ENCODE measurements around the gene SIVA1. TPM values are rescaled to one million over a fixed set of nuclear protein-coding genes. Genes with fewer than 3 reads are reported as not detected.

Gene SIVA1
- total RNA-seq, 2 donors from 2014 or later: 218 to 320 TPM

- Histone ChIP-seq H3K36me3 (peaks cover 22% of the 10 kb centered on the region), H3K4me3 (peak overlapping the region; percentile 84), H3K27ac (peak overlapping the region; percentile 84), H3K27me3 (replicated peaks; ENCODE audit: insufficient read depth) (no peaks in the 10 kb centered on the region), H3K4me1 (ENCODE audit: control insufficient read depth in 1 of 2, low read depth in 2 of 2) (peaks cover 26 to 54% of the 10 kb centered on the region in 2 donors), H3K9me3 (no peaks in the 10 kb centered on the region)
- no peak for TF ChIP-seq CTCF (IDR thresholded peaks at IDR 0.05)
- DNase-seq (ENCODE audit: low spot score): no peak
- ATAC-seq (ENCODE audit: insufficient number of reproducible peaks, low FRiP score, low read depth): no peak
These were observed 723 bp downstream of the SIVA1 start for GRCh38 chr14:104753528-104754212.

GRCh38 chr14:104754213-104754851 lies 1.4 kb downstream of the SIVA1 start:
- ATAC-seq (ENCODE audit: insufficient number of reproducible peaks, low FRiP score, low read depth) (no peak), DNase-seq (ENCODE audit: low spot score) (no peak)
- H3K27me3 ChIP-seq (replicated peaks; ENCODE audit: insufficient read depth): no peaks in the 10 kb centered on the region
- no peaks in the 10 kb centered on the region for H3K9me3 ChIP-seq
- H3K4me3 ChIP-seq: peak overlapping the region; percentile 84
- peaks cover 20 to 48% of the 10 kb centered on the region in 2 donors for H3K4me1 ChIP-seq (ENCODE audit: control insufficient read depth in 1 of 2, low read depth in 2 of 2)
- H3K36me3 ChIP-seq: peaks cover 28% of the 10 kb centered on the region
- no peak overlapping the region for H3K27ac ChIP-seq
- TF ChIP-seq CTCF (IDR thresholded peaks at IDR 0.05): no peak

GRCh38 chr14:104755621-104756020 lies 2.7 kb downstream of the SIVA1 start:
- ATAC-seq (ENCODE audit: insufficient number of reproducible peaks, low FRiP score, low read depth) (no peak), DNase-seq (ENCODE audit: low spot score) (no peak)
- no peak overlapping the region for H3K27ac ChIP-seq
- H3K9me3 ChIP-seq: no peaks in the 10 kb centered on the region
- TF ChIP-seq CTCF (IDR thresholded peaks at IDR 0.05): no peak
- H3K4me3 ChIP-seq: no peak overlapping the region
- H3K4me1 ChIP-seq (ENCODE audit: control insufficient read depth in 1 of 2, low read depth in 2 of 2): peaks cover 15 to 35% of the 10 kb centered on the region in 2 donors
- peaks cover 36% of the 10 kb centered on the region for H3K36me3 ChIP-seq
- no peaks in the 10 kb centered on the region for H3K27me3 ChIP-seq (replicated peaks; ENCODE audit: insufficient read depth)

GRCh38 chr14:104756477-104757237 lies 3.7 kb downstream of the SIVA1 start:
- ATAC-seq (ENCODE audit: insufficient number of reproducible peaks, low FRiP score, low read depth): no peak
- no peak overlapping the region for H3K27ac ChIP-seq
- peaks cover 36% of the 10 kb centered on the region for H3K36me3 ChIP-seq

More at GRCh38 chr14:104756477-104757237, 3.7 kb downstream of the SIVA1 start:
- no peak for TF ChIP-seq CTCF (IDR thresholded peaks at IDR 0.05)
- Histone ChIP-seq H3K27me3 (replicated peaks; ENCODE audit: insufficient read depth) (no peaks in the 10 kb centered on the region), H3K9me3 (no peaks in the 10 kb centered on the region), H3K4me1 (ENCODE audit: control insufficient read depth in 1 of 2, low read depth in 2 of 2) (peaks cover 15 to 26% of the 10 kb centered on the region in 2 donors), H3K4me3 (no peak overlapping the region)
- DNase-seq (ENCODE audit: low spot score): no peak
